ENCODE data around the gene GPATCH2L. TPM values are rescaled to one million over a fixed set of nuclear protein-coding genes. Genes with fewer than 3 reads are reported as not detected.

The GPATCH2L gene
- total RNA-seq, 1 experiment from 2014 or later = 76.7 TPM

DNA sequence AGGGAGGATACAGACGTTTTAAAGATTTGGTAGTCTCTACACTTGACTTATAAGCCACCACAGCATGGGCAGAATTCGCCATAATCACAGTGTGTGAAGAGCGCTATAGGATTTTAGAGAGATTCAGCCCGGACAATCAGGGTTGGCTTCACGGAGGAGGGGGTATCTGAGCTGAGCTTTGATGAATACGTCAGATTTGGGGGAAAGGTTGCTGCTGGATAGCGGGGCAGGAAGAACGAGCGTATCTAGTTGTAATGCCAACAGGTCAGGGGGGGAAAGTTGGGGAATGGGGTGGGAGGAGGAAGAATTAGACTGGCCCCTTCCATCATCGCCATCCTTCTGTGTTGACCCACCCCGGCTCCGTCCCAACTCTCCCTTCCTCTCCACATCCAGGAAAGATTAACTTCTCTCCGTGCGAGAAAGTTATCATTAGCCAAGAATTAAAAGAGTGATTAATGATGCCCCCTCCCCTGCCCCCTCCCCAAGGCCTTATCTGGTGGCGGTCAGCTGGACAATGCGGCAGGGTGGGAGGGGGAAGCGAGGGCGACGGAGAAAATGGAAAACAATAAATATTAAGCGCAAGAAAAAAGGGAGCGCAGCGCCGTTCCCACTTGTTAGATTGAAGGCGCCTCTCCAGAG is 13.5 kb upstream of the GPATCH2L start:
- Histone ChIP-seq H3K4ac (ENCODE audit: low read depth, low read length) (no peak overlapping the region), H3K79me1 (ENCODE audit: insufficient read depth, low read depth, low read length, poor library complexity, severe bottlenecking) (no peaks in the 10 kb centered on the region), H4K5ac (ENCODE audit: insufficient read length, low read depth, low read length) (no peak overlapping the region), H4K20me1 (ENCODE audit: control insufficient read depth, insufficient read depth, insufficient read length) (peaks cover 2% of the 10 kb centered on the region), H3K23me2 (ENCODE audit: insufficient read length, low read depth, low read length, poor library complexity, severe bottlenecking) (peaks cover 11% of the 10 kb centered on the region), H4K8ac (replicated peaks; ENCODE audit: insufficient read length, low read depth, low read length) (no peak overlapping the region), H2BK120ac (ENCODE audit: low read depth, low read length, poor library complexity, severe bottlenecking) (no peak overlapping the region), H2BK12ac (ENCODE audit: insufficient read length, low read depth, low read length) (no peak overlapping the region), H3K56ac (ENCODE audit: insufficient read length, low read depth, low read length) (no peak overlapping the region), H2AK5ac (ENCODE audit: insufficient read length, low read length) (no peak overlapping the region), H3K9me3 (ENCODE audit: control insufficient read depth, low read depth, low read length) (no peaks in the 10 kb centered on the region), H3K27me3 (ENCODE audit: insufficient read depth, low read length) (peaks cover 15% of the 10 kb centered on the region), H2BK20ac (ENCODE audit: low read depth, low read length, poor library complexity, severe bottlenecking) (no peak overlapping the region), H3K27ac (ENCODE audit: insufficient read length, low read depth, low read length) (no peak overlapping the region), H3K4me2 (ENCODE audit: insufficient read depth, insufficient read length, low read length) (peak overlapping the region; percentile 72), H2AFZ (ENCODE audit: low read length) (no peak overlapping the region), H3K23ac (ENCODE audit: insufficient read length, low read depth, low read length) (no peak overlapping the region), H2BK5ac (ENCODE audit: insufficient read length, low read length) (no peak overlapping the region), H3K79me2 (ENCODE audit: insufficient read depth, low read length) (no peaks in the 10 kb centered on the region), H2BK15ac (ENCODE audit: low read depth, low read length) (no peak overlapping the region), H4K91ac (ENCODE audit: insufficient read length, low read depth, low read length) (no peak overlapping the region), H3K4me1 (ENCODE audit: insufficient read depth, low read length) (no peaks in the 10 kb centered on the region), H3K14ac (ENCODE audit: insufficient read depth, low read length) (no peak overlapping the region), H3K18ac (ENCODE audit: insufficient read length, low read depth, low read length) (no peak overlapping the region), H3K9ac (ENCODE audit: extremely low read depth, insufficient read length, low read length) (no peak overlapping the region), H3T11ph (ENCODE audit: low read length) (no peak overlapping the region)
- TF ChIP-seq, protein P1, sequence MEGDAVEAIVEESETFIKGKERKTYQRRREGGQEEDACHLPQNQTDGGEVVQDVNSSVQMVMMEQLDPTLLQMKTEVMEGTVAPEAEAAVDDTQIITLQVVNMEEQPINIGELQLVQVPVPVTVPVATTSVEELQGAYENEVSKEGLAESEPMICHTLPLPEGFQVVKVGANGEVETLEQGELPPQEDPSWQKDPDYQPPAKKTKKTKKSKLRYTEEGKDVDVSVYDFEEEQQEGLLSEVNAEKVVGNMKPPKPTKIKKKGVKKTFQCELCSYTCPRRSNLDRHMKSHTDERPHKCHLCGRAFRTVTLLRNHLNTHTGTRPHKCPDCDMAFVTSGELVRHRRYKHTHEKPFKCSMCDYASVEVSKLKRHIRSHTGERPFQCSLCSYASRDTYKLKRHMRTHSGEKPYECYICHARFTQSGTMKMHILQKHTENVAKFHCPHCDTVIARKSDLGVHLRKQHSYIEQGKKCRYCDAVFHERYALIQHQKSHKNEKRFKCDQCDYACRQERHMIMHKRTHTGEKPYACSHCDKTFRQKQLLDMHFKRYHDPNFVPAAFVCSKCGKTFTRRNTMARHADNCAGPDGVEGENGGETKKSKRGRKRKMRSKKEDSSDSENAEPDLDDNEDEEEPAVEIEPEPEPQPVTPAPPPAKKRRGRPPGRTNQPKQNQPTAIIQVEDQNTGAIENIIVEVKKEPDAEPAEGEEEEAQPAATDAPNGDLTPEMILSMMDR (conservative IDR thresholded peaks at IDR 0.05) = no peak
- WGBS (ENCODE audit: extremely low coverage, insufficient read length, low lambda C conversion rate) = no CpG with 5 or more reads among the region's 24 CpGs
- Mint-ChIP-seq H3K4me3 (peak overlapping the region; percentile 68 to 81), H3K4me1 (peaks cover 22 to 32% of the 10 kb centered on the region in 2 experiments), H3K9me3 (peaks cover 0 to 5% of the 10 kb centered on the region in 2 experiments; a peak in 4 of 5 replicates), H3K27me3 (ENCODE audit: low read depth) (peaks cover 88% of the 10 kb centered on the region), H3K27ac (no peak overlapping the region; a peak in 1 of 7 replicates), H3K36me3 (ENCODE audit: insufficient read depth in 1 of 3, low read depth in 3 of 3) (no peaks in the 10 kb centered on the region; a peak in 1 of 7 replicates)
- DNase-seq = no peak

All from H9 (cell line).